Epithelial cell of prostate (primary cell): ENCODE data around the gene FGFR2.

Source experiments
- DNase-seq: peaks from one replicate; pipeline ENCODE4 v3.0.0-alpha.2; 2011; ENCODE audit warnings: low read depth, low spot score
- H3K27ac ChIP-seq: fragments of 450-650 bp; 2 replicates; pipeline ENCODE4 v1.5.1; 2017; ENCODE audit warnings: mild to moderate bottlenecking

The FGFR2 gene

DNA sequence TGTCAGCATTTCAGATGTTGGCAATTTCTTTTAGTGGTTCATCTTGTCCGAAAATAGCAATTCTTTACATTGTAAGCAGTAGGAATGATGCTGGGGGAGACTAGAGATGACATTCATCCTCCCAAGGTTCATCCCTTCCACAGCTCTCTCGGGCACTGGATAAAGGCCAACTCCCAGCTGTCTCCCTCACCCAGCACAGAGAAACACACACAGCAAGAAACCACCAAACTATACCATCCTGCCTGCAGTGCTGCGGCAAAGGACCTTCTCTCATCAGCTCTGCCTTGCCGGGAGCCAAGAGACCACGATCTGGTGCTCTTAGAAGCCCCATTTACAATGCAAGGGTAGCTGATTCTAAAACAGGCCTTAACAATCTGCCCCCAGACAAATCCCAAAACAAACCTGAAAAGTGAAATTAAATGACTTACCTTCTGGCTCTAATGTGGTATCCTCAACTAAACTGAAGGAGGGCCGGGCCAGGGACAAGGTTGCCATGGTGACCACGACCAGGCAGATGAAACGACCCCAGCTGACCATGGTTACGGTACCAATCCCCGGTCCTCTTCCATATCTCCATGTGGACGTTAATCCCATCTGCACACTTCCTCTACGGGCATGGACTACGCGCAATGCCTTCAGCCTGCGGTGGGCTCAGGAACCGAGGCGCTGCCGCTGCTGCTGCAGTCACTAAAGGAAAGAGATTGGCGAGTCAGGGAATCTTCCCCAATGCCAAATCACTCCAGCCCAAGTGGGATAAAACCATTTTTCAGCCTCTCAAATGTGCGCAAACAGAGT is 4.8 kb downstream of the FGFR2 start:
- no peak for DNase-seq
- no peak overlapping the region for H3K27ac ChIP-seq

GRCh38 chr10:121592155-121592890 is 5.9 kb downstream of the FGFR2 start:
- H3K27ac ChIP-seq = no peak overlapping the region
- no peak for DNase-seq

GRCh38 chr10:121591186-121591585 is 7.1 kb downstream of the FGFR2 start:
- H3K27ac ChIP-seq = no peak overlapping the region
- DNase-seq = no peak

- H3K27ac ChIP-seq = no peak overlapping the region
- DNase-seq = no peak
Observed at GRCh38 chr10:121590772-121591171, 7.5 kb downstream of the FGFR2 start.

GRCh38 chr10:121589553-121589952 is 8.7 kb downstream of the FGFR2 start:
- DNase-seq = no peak
- H3K27ac ChIP-seq = no peak overlapping the region

GRCh38 chr10:121583857-121584256 is 14.4 kb downstream of the FGFR2 start:
- DNase-seq = no peak
- no peak overlapping the region for H3K27ac ChIP-seq

DNA sequence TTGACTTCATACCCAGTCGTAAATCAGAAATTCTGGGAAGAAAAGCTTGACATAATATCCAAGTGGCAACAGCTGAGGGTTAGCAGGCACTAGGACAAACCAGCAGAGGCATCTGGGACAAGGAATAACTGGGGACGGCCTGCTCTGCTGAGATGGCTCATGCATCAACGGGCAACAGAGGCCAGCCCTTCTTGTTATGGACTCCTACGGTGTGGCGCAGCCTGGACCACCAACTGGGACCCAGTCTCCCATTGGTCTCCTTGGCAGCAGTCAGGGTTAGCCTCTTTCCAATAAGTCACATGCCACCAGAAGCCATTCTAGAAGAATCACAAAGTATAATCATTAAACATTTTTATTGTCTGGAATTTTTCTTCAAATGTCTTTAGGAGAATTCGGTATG is 15.0 kb downstream of the FGFR2 start:
- H3K27ac ChIP-seq = no peak overlapping the region
- DNase-seq = no peak

DNA sequence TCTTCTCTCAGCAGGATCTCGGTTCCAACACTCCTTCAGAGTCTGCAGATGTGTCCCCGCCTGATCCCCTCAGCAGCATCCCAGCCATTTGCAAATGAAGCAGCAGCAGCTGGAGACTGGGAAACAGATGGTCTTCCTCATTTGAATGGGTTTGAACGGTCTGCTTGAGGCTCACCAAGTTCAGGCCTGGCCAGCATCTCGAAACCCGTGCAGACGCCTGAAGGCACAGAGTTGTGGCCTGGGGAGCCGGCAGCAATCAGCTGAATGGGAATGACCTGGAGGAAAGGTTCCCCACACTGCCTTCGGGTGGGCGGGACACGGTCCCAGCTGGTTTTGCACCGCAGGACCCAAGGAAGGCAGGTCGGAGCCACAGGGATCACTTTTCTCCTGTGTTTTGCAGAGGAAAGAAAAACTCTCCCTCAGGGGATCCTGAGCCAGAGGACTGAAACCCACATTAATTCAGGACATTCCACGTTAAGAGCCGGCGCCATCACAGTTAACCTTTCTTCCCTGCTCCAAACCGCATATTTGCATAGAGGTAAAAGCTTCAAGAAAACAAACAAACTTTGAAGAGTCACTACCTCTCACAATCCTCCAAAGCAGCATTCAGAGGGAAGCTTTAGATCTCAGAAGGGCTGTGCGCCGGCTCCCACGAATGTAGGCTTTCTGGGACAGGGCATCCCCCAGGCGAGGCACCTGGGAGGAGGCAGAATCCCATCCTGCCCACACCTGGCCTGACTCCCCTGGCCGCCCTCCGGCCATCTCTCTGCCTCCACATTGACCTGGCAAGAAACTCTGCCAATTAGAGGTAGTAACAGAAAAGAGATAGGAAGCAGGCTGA is 17.7 kb downstream of the FGFR2 start:
- peak overlapping the region; percentile 45 for H3K27ac ChIP-seq
- DNase-seq = no peak

DNA sequence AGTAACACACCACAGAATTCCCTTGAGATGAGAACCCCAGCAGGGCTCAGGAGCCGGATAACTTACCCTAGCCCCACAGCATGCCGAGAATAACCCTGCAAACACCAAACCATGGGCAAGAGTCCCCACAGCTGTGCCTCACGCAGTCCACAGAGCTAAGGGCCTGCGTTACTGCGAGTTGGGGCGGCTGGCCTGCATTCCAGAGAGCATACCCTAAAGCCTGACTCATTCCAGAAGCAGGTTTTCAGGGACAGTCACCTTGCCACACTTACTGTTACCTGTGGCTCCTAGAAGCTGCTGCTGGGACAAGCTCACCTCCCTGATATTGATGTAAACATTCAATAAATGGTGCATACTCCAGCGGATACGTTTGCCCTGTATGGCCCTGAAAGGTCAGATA is 18.6 kb downstream of the FGFR2 start:
- peak overlapping the region; percentile 45 for H3K27ac ChIP-seq

DNA sequence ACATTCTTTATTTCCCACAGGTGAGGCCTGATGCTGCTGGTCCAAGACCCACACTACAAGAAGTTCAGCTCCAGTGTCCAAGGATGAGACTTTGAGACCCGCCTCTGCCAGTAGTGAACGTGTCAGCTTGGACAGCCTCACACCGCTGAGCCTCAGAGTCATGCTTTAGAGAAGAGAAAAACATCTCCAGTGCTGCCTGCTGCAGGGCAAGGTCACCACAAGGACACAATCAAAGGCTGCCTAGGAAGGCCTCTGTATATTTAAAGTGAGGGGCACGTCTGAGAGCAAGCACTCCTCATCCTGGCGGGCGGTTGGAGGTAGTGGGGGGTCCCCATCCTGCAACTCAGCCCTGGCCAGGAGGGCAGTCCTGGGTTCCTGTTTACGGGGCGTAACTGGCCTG is 19.3 kb downstream of the FGFR2 start:
- H3K27ac ChIP-seq = peak overlapping the region; percentile 45
- DNase-seq = no peak

More for the DNA sequence above, 18.6 kb downstream of the FGFR2 start:
- no peak for DNase-seq

DNA sequence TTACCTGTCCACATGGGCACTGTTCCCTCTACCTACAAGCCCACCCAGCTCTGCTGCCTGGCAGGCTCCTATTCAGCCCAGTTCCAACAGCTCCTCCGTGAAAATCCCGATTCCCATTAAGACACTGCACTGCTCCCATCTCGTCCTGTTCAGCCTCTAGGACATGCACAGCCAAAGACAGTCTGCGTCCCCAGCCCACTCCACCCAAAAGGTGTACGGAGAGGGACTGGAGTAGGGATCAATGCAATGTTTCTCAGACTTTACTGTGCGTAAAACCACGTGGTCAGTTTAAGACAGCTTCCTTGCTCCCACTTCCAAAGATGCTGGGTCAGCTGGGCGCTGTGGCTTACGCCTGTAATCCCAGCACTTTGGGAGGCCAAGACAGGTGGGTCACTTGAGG is 19.9 kb downstream of the FGFR2 start:
- DNase-seq = no peak

DNA sequence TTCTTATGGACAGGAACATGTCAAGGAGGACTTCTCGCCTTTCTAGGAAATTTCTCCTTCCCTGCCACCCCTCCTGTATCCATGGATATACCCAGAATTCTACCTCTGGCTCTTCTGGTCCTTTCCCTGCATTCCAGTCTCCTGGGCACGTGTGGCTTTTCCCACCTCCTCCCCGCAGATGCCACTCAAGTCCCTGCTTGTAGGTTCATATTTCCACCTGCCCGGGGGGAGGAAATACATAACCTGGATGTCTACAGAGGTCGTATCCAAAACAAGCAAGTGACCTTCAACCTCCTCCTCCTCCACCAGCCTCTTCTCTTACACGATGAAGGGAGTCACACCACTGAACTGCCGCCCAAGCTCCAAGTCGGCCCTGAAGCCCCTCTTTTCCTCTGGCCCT is 20.7 kb downstream of the FGFR2 start:
- DNase-seq = no peak
- H3K27ac ChIP-seq = no peak overlapping the region

More for the DNA sequence above, 19.9 kb downstream of the FGFR2 start:
- H3K27ac ChIP-seq = no peak overlapping the region

GRCh38 chr10:121576139-121576538 is 22.1 kb downstream of the FGFR2 start:
- DNase-seq = no peak
- H3K27ac ChIP-seq = no peak overlapping the region

- peak overlapping the region; percentile 24 for H3K27ac ChIP-seq
Observed at GRCh38 chr10:121574519-121575166, 23.6 kb downstream of the FGFR2 start.

DNA sequence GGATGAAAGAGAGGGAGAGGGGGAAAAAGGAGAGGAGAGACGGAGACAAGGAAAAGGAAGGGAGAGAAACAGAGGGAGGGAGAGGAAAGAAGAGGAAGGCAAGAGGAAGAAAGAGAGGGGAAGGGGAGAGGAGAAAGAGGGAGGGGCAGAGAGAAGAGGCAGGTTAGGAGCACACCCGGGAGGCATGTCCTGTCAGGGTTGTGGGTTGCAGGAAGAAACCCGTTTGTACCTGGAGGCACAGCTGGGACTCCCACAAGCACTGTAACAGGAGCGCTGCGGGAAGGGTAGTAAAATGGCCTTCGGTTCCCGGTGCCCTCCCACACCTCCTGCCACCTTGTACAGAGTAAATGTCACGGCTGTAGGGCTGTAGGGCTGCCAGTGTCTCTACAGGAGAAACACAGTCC is 24.7 kb downstream of the FGFR2 start:
- no peak overlapping the region for H3K27ac ChIP-seq
- no peak for DNase-seq

More at GRCh38 chr10:121574519-121575166, 23.6 kb downstream of the FGFR2 start:
- no peak for DNase-seq

- H3K27ac ChIP-seq = no peak overlapping the region
- DNase-seq = no peak
Observed at GRCh38 chr10:121572859-121573537, 25.2 kb downstream of the FGFR2 start.

GRCh38 chr10:121570315-121570714 is 27.9 kb downstream of the FGFR2 start:
- H3K27ac ChIP-seq = no peak overlapping the region
- DNase-seq = no peak

DNA sequence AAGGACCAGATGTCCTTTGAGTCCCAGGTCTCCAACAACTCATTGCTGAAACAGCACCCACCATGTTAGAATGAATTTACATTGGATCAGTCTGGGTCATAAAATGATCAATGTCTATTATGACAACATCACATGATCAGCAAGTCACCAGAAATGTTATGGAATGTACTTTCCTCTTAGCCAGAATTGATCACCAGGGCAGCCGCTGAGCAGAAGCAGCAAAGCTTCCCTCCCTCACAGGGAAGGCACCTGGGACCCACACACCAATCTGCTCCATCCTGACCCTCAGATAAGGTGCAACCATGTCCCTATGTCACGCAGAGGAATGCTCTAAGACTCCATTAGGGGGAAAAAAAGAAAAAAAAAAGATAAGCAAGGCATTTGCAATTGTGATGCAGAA is 30.0 kb downstream of the FGFR2 start:
- no peak for DNase-seq
- no peak overlapping the region for H3K27ac ChIP-seq

DNA sequence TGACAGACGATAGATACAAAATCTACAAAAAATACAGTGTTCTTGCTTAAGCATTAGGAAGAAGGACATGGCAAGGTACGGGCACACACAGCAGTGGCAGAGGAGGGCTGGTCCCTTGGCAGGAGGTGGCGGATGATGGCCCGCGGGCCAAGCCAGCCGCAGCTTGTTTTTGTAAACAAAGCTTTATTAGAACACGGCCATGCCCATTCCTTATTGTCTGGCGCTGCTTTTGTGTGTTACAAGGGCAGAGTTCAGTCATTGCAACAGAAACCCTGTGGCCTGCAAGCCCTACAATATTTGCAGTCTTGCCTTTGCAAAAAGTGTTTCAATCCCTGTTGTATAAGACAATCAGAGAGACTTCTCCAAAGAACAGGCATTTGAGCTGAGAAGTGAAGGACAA is 30.7 kb downstream of the FGFR2 start:
- no peak for DNase-seq
- H3K27ac ChIP-seq = no peak overlapping the region

GRCh38 chr10:121566755-121567154 is 31.5 kb downstream of the FGFR2 start:
- DNase-seq = no peak

More at GRCh38 chr10:121566755-121567154, 31.5 kb downstream of the FGFR2 start:
- H3K27ac ChIP-seq = no peak overlapping the region
